ENCODE results near the gene C10orf143.
"Not testable (repeated sequence)": the region's sequence is repeated elsewhere in the genome, so short reads cannot be mapped to it uniquely, and the experiment has no call there.

Gene C10orf143

DNA sequence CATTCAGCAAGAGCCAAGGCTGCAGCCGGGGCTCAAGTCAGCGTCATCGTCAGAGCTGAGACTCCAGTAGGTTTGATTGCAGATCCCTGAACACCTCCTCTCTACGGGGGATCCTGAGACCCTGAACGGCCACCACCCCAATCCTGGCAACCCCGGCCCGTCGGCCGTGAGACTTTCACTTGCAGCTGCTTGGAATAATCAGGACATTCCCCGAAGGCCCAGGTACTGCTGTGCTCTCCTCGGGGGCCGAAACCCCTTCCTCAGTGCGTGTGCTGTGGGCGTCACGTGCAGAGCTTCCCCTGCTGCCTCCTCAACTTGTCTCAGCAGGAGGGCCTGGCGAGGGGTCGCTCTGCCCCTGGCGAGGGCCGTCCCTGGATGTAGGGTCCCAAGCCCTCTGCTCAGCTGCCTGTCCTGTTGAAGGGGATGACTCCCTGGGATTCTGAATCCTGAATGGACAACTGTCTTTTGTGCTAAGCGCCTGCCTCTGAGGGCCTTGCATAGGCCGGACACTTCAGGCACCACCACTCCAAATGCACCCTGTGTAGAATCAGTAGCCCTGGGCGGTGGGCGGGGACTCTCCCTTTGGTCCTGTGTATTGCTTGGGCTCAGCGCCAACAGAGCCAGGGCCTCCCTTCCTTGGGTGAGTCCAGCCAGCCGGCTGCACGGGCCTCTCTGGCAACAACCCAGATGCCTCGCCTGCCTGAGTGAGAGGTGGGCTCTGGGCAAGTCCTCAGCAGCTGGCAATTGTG lies 82.7 kb downstream of the C10orf143 start:
- DNase-seq, result no peak

DNA sequence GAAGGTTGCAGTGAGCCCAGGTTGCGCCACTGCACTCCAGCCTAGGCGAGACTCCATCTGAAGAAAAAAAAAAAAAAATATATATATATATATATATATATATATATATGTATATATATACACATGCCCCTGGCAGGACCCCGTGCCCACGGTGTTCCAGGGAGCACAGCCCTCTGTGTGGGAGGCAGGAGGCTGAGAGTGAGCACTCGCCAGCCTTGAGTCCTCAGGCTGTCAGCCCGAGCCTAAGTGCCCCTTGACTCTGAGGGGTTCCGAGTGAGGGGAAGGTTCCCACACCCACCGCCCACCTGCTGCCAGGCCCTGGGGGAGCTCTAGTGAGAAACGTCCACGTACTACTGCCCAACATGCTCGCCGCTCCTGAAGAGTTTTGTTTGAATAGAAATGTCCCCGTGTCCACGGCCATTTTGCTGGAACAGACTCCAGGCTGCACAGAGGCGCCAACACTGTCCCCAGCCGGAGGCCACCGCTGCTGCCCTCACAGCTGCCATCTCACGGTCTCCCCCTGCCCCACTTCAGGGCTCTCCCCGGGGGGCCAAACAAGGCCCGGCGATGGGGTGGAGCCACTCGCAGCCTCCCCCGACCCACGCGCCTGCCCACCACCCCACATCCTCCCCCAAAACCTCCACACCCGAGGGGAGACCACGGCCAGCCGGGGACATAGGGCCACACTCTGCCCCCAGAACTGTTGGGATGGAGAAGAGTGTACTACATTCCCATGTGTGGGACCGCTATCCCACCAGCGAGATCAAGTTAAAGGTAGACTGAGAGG lies 83.8 kb downstream of the C10orf143 start:
- DNase-seq, result no peak

DNA sequence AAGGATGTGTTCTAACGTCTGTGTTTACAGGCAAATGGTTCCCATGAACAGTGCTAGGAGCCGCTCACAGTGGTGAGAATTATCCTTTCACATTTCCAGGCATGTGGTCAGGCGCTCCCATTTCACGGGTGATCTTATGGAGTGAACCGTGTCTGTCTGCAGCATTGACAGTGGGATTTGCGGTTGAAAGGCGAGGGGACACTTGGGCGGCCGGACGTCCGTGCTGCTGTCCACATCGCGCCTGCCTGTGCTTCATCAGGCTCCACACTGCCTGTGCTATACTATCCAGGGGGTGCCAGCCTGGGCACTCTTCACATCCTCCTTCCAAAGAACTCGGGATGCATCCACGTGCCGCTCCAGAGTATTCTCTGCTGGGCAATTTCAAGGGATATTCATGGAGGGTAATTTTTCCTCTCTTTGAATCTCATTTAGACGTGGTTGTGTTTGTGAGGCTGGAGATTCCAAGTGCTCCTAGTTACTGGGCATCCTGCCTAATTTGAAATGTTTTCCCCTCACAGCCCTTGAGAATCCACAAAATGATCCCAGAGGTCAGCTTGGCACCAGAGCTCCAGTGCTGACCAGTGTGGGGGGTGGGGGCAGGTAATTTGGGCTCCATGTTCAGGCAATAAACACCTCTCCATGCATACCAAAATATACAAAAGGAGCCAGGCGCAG lies 84.7 kb downstream of the C10orf143 start:
- DNase-seq, result no peak

DNA sequence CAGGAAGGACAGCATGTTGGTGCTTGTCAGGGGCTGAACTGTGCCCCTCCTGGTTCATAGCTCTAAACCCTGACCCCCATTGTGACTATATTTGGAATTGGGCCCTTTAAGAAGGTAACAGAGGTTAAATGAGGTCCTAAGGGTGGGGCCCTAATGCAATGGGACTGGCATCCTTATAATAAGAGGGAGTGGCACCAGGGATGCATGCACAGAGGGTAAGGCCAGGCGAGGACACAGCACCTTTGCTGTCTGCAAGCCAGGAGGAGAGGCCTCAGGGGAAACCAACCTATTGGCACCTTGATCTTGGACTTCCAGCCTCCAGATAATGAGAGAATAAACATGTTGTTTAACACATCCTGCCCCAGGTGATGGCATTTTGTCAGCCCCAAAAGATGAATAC lies 85.3 kb downstream of the C10orf143 start:
- no peak for DNase-seq

DNA sequence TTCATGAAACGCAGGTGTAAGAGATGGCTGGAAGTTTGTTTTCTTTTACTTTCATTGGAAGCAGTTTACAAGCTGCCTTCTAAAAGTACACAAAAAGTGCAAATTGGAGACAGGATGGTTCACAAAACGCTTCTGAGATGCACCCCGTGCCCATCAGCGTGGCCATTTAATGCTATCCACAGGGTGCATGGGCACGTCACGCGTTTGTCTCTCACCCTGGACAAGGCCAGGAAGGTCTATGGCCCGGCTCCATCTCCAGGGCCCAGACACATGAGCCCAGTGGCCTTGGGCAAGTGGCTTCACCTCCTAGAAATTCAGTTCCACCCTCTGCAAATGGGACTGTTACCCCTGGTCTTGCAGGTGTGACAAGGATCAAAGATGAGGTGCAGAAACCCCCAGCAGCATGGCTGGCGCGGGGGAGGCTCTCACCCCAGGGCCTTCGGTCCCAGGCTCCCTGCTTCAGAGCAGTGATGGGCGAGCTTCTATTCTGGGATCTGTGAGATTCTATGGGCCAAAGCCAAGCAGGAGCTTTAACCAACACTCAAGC lies 85.8 kb downstream of the C10orf143 start:
- DNase-seq, result no peak

DNA sequence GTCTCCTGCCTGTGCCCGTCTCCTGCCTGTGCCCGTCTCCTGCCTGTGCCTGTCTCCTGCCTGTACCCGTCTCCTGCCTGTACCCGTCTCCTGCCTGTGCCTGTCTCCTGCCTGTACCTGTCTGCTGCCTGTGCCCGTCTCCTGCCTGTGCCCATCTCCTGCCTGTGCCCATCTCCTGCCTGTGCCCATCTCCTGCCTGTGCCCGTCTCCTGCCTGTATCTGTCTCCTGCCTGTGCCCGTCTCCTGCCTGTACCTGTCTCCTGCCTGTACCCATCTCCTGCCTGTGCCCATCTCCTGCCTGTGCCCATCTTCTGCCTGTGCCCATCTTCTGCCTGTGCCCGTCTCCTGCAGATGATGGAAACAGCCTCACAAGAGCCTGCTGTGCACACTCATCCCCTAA lies 86.3 kb downstream of the C10orf143 start:
- DNase-seq, result not testable (repeated sequence)

DNA sequence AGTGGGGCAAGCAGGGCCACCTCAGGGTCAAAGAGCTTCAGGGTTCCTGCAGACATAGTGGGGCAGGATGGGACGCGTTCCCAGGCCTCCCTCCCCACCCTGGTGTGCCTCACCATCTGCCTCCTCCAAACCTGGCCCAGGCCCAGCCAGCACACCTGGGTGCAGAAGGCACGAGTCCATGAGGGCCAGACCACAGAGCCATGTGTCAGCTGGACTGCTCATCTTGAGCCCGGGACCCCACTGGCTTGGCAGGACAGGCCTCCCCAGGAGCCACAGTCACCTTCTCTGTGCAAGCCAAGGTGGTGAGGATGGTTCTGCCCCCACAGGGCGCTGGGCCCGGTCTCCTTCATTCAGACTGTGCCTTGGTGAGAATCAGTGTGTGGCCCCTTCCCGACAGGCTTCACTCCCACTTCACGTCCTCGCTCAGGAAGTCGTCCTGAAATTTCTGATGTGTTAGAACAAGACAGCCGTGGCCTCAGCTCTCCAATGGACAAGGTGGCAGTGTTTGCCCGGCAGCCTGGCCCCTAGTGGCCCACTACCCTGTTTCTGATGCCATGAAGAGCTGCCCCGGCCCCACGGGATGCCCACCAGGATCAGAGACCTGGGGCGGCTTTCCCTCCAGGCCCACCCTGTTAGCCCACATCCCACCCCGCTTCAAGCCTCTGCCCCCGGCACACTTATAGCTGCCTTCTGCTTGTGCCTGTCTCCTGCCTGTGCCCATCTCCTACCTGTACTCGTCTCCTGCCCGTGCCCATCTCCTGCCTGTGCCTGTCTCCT lies 87.0 kb downstream of the C10orf143 start:
- no peak for DNase-seq

DNA sequence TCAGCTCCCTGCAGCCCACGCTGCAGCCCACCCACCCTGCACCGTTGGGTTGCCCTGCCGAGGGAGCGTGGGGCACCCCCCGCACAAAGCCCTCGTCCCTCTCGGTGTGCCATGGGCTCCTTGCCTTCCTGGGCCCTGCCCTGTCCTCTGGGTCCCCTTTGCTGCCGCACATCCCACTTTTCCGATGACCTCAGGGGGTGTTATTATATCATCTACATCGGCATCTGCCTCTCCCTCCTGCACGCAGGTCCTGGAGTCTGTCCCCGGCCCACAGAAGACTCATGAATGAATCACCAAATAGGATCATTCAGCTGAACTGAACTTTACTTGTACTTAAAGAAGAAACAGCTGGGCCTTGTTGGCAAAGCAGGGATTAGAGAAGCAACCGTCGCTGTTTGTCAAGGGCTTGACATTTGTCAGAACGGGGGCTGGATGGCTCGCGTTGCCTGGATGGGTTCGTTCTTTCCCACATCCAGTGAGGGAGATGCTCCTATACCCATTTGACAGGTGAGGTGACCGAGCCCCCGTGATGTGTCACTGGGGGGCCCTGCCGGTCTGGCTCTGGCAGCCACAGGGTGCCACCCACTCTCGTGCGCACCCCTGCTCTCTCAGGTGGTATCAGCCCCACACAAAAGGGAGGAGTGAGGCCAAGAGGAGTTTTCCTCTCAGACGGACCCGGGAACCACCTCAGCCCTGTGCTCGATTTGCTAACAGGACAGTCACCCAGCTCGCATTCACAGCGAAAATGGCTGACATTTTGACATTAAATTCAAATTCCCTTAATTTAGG lies 87.9 kb downstream of the C10orf143 start:
- DNase-seq, result no peak

DNA sequence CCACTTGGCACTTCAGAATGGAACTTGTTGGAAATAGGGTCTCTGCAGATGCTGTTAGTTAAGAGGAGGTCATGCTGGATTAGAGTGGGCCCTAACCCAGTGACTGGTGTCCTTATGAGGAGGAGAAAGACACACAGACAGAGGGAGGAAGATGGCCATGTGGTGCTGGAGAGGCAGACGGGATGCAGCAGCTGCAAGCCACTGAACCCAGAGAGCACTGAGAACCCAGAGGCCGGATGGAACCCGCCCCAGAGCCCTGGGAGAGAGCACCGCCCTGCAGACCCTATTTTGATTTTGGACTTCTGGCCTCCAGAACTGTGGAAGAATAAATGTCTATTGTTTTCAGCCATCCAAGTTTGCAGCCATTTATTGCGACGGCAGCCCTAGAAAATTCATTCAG lies 88.5 kb downstream of the C10orf143 start:
- DNase-seq, result no peak

DNA sequence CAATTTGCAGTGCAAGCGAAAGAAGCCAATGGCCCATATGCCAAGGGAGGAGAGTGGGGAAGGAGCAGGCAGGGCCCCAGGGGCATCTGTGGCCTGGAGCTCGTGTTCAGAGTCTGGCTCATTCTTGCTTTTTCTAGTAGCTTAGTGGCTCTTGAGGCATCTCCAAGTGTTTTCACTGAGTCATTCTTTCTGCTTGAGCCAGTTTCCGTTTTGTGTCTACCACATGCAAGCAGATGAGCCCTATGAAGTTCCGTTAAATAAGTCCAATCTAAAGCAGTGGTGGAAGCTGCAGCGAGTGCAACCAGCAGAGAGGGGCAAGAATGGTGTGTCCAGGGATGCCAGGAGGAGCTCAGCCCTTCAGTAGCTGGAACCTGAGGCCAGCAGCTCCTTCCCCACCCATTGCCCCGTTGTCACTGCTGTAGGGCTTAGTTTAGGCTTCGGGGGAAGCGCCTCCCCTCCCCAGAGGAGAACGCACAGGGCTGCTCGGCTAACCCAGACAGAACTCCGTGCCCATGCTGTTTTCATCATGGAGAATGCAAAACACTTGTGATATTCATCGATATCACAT lies 89.2 kb downstream of the C10orf143 start:
- DNase-seq, result no peak

DNA sequence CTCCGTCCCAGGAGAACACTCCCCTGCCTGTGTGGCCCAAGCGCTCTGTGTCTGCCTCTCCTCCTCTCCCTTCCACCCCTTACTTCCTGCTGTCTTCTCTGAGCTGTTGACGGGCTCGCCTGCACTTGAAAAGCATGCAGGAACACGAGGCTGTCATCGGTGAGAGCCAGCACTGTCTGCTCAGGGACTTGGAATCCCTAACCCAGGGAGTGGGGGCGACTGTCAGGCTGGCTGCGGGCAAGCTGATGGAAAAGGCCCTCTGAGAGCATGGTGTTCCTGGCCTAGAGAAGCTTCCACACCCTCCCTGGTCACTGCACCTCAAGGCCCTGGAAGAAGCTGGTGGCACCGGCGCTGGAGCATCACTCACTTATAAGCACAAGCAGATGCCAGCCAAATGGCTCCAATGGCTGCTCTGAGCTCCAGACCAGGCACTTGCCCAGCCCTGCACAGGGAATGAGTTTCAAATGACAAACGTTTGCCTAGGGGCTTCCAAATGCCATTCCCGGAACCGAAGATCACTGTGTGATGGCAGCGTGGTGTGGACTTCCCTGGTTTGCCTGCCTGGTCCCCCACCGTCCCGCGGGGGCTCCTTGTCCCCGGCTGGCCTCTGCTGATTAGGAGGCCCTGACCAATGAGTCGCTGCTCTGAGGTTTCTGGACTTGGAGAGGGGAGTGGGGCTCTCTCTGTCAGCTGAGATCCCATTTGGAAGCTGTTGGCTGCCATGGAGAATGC lies 89.8 kb downstream of the C10orf143 start:
- DNase-seq, result no peak

DNA sequence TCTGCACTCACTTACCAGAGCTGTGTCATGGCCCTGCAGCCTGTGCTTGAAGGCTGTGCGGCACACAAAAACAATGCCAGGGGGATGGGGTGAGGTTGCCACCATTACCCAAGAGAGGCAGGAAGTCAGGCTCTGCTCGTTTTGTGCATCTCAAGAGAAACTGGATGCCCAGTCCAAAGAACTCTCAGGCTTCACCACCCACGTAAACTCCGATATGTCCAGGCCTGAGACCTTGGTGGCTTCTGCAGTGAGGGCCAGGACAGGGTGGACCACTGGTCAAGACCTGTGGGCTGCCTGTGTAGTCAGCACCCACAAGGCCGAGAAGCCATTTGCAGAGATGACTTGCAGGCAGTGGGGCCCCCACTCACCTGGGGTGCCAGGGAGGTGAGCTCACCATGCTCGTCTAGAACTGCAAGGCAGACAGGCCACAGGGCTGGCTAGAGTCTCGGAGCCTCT lies 91.9 kb downstream of the C10orf143 start:
- DNase-seq, result no peak

DNA sequence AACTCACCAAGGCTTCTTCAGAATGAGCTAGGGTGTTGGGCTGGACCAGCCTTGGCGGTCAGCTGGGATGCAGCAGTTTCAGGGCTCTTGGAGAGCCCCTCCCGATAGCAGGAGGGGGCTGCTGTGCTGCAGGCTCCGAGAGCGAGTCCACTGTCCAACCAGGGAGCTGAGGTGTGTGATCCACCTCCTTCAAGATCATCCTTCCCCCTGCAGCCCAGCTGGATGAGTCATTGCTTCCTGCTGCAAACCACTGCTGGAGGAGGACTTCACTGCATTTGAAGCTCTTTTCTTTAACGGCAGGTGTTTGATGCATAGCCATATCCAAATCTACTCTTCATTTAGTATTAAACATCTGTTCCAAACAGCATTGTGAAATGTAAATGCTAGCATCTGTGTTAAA lies 92.4 kb downstream of the C10orf143 start:
- DNase-seq, result no peak

DNA sequence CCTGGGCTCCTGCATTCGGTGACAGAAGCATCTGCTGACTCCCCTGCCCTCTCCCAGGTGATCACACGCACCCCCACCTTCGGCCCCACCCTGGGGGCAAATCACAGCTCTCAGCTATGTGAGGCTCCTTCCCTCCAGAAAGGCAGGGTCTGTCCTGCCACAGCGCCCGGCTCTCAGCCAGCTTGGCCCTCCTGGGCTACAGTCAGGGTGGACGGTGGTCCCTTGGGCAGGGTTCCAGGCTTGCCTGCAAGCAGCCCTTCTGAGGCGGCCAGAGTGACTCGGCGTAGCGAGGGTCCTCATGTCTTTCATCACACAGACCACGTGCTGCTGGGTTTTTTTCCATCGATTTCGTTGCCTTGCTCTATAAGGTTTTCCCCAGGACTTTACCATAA lies 93.0 kb downstream of the C10orf143 start:
- no peak for DNase-seq

DNA sequence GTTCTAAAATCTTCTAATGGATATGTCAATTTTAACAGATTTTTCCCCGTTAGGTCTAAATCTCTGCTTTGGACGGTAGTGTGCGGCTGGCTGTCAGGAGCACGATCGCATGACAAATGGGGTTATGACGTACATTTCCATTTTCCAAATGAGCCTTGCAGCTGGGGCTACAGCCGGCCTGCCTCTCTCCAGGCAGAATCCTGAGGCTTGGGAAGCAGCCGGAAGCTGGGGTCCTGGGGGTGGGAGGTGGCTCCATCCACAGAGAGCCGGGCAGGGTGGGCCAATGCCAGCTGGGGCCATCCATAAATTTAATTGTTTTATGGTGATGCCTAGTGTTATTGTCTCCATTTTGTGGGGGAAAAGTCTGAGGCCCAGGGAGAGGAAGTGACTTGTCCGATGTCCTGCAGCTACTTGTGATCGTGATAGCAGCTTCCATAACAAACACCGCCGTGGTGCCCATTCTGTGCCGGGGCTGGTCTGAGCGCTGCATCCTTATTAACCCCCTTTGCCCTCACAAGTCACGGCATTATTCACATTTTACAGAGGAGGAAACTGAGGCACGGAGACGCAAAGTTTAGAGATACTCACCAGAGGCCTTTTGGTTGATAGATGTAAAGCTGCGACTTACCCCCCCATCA lies 93.5 kb downstream of the C10orf143 start:
- DNase-seq, result no peak

DNA sequence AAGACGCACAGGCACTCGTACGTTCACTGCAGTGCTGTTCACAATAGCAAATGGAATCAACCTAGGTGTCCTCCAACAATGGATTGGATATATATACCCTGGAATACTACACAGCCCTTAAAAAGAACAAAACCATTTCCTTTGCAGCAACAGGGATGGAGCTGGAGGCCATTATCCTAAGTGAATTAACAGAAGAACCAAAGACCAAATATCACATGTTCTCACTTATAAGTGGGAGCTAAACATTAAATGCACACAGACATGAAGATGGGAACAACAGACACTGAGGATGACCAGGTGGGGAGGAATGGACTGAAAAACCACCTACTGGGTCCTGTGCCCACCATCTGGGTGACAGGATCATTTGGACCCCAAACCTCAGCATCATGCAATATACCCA lies 94.5 kb downstream of the C10orf143 start:
- no peak for DNase-seq

DNA sequence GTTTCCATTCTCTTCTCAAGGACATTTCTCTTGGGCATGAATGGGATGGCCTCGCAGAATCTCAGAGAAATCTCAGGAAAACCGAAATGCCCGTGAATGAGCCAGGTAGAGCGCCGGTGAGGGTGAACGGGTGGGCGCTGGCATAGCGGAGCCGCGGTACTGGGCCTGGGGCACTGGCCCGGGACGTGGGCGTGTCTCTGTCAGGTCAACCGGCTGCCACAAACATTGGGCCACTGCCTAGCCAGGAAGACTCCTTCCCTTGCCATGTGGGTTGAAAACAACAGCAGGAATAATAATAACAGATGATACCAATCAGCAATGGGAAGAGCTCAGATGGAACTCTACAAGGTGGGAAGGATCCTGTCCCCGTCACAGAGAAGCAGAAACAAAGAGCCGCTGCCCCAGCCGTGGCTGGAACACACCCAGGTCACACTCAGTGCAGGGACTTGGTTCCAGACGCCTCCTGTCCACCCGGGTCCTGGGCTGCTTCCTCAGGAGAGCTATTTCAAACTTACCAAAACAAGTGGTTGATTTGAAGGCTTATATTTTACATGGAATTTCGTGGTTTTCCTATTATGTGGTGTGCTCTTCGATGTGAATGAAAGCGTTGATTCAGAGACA lies 95.4 kb downstream of the C10orf143 start:
- DNase-seq, result no peak

DNA sequence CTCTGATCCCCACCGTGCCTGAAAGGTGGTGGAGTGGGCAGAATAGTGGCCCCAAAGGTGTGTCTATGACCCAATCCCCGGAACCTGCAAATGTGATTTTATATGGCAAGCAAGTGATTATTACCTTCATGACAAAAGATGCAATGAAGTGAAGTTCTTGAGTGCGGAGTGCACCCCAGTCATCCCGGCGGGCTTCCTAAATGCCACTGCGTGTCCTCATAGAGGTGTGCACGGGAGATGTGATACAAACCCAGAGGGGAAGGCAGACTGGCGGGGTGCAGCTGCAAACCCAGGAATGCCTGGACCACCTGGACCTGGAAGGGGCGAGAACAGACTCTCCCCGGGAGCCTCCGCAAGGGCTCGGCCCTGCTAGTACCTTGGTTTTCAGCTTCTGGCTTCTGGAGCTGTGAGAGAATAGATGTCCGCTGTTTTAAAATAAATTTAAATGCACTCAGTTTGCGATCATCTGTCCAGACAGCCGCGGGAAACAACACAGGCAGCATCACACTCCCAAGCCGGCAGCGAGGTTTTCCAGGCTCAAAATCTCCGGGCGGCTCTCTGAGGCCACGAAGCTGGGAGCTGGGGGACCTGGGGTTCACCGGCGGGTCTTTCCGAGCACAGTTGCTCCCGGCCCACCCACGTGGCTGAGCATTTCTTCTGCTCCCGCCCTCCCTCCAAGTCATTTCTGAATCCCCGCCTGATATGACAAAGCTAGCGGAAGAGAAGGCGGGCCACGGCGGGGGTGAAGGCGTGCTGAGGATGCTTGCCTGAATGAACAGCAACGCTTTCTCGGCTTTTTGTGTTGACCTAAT lies 96.2 kb downstream of the C10orf143 start:
- DNase-seq, result no peak

All from stimulated activated naive CD4-positive, alpha-beta T cell treated with Interleukin-2 at 50 U/mL for 16 hours (primary cell).